Hypothalamus (tissue), 51 donors: ENCODE results near the gene SEMA5A.
"Not testable (repeated sequence)": the region's sequence is repeated elsewhere in the genome, so short reads cannot be mapped to it uniquely, and the experiment has no call there.

Experiments
- DNase-seq, 51 donors: peaks; one replicate each; lab custom pipeline; 2025; lab: John Stamatoyannopoulos, UW

The SEMA5A gene

DNA sequence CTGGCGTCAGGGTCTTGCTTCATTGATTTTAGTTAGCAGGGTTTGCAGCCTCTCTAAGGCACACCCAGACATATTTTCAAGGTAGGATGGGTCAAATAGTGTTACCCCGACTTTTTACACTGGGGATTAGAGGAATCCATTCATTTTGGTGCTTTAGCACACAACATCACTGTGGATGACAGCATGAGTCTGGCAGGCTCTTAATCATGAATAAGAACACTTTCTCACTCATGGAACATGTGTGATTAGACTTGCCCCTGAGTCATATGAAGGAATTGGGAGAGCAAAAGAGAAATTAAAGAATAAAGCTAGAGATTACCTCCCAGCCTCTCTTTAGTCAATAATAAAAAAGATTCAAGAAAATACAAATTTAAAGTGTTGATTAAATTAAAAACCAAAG is 175.6 kb downstream of the SEMA5A start:
- DNase-seq: no peak

- no peak for DNase-seq
Measured at GRCh38 chr5:9365512-9365911, 180.4 kb downstream of the SEMA5A start.

- no peak for DNase-seq
Measured at GRCh38 chr5:9363449-9363848, 182.4 kb downstream of the SEMA5A start.

DNA sequence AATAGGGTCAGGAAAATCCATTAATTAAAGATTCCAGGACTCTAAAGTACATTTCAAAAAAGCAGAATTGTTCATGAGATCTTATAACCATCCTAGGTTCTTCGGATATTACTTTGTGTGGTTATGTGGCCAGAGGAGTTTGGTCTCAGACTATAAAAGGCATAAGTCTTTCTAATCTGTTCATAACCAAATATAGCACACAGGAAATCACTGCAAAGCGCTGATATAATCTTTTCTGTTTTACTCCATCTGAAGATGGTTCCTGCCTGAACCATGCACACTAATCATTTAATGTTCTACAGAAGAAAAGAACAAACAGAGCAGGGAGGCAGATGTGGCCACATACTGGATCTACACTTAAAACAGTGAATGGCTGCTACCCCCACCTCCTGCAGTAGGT is 182.8 kb downstream of the SEMA5A start:
- DNase-seq: no peak

GRCh38 chr5:9362600-9362999 is 183.3 kb downstream of the SEMA5A start:
- DNase-seq: no peak

DNA sequence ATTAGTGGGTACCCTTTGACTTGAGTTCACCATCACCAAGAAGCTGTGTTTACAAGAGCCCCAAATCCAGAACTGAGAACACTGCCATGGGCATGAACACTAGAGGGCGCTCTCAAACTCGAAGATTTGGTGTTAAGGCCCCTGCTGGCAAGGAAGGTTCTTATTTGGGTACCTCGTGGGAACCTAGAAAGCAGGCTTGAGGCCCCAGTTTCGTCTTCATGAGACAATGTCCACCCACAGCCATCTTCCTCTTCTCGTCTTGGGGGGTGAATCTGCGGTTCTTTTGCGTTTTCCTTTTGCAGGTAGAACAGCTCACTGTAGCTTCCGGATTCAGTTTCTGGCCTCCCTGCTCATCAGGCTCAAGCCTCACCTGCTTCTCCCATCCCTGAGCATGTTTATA is 184.0 kb downstream of the SEMA5A start:
- peak in 21 of 51 donors; percentile 2 to 58 (median 24) for DNase-seq

- no peak for DNase-seq
Measured at GRCh38 chr5:9358961-9359685, 186.8 kb downstream of the SEMA5A start.

- no peak for DNase-seq
Measured at GRCh38 chr5:9356351-9356825, 189.5 kb downstream of the SEMA5A start.

- DNase-seq: no peak
Measured at GRCh38 chr5:9354336-9355081, 191.4 kb downstream of the SEMA5A start.

GRCh38 chr5:9353048-9353447 is 192.8 kb downstream of the SEMA5A start:
- not testable (repeated sequence) for DNase-seq

DNA sequence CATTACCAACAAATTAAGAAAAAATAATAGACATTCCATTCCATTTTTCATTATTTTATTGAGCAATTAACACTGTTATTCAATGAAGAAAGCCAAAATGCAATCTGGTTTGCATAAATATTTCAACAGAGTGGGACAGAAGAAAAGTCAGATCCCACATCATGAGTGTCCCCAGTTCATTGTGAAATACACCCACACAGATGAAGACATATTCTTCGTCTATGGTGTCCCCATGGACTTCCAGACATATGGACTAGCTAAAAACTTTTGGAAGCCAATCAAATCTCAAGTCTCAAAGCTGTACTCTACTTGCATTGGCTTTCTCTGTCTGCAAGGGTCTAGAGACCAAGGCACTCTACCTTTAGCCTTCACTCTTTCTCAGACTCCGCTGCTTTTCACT is 194.3 kb downstream of the SEMA5A start:
- no peak for DNase-seq

GRCh38 chr5:9350301-9350797 is 195.5 kb downstream of the SEMA5A start:
- no peak for DNase-seq

DNA sequence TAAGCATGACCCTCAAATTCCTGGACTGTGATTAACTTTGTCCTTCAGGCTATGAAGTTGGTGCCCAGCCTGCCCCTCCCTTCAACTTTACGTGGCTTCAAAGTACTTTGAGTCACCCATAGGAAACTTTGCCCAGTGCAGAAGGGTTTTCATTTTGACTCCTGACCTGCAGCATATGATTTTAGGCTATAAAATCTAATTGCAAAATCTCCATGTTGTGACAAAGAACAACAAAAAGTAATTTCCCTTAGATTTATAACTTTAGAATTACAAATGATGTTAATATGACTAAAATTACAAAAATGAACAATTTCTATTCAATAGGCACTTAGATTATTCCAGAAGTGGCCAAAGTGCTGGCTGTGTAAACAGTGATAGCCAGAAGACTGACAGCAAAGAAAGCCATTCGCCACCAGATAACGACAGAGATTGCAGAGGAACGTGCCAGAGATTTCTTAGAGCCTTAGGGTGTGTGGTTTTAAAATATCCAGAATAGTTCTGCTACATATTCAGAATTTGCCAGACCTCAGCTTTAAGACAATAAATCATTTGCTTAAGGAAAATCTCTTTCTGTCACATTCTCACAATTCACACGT is 197.4 kb downstream of the SEMA5A start:
- DNase-seq: no peak

GRCh38 chr5:9347541-9348295 is 198.2 kb downstream of the SEMA5A start:
- no peak for DNase-seq

- no peak for DNase-seq
Measured at GRCh38 chr5:9347032-9347431, 198.8 kb downstream of the SEMA5A start.

GRCh38 chr5:9344751-9345240 is 201.1 kb downstream of the SEMA5A start:
- DNase-seq: no peak

- no peak for DNase-seq
Measured at GRCh38 chr5:9343146-9343850, 202.6 kb downstream of the SEMA5A start.

DNA sequence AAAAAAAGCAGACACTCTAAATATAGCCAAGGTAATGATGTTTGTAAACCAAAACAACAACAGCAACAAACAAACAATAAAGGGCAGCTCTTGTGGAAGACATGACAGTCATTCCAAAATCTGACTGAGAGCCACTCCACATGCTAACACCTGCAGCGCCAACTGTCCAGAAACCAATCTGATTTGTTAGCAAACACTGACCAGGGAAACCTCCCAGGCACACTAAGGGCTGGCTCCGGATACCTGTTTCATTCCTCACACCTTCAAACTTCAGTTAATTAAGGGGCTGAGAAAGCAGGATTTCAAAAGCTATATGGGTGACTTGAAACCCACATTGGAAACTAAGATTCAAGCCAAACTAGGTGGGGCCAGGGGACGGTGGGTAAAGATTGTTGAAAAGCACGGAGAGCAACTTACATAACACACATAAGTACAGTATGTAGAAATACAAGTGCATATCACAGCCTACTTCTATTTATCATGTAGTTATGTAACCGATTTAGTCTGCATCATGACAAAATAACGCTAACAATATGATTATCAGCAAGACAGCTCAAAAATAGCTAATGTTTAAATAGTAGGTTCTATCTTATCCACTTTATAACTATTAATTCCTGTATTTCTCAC is 203.6 kb downstream of the SEMA5A start:
- no peak for DNase-seq

DNA sequence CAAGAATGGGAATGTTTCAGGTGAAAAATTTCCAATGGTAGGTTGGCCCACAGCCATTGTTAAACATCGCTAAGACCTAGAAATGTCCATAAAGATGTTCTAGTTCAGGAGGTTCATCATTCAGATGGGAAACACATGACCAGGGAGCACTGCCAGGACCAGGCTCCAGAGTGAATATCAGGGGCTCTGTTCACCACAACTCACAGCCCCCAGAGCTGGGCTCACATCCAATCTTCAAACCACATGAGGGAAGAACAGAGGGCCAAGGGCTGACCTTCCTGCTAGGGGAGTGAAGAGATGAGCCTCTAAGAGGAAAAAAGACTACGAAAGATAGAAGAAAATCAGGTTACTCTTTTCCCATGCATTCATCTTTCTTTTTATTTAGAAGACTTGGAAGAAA is 205.8 kb downstream of the SEMA5A start:
- no peak for DNase-seq
